ENCODE results near the gene SUGT1. TPM values are rescaled to one million over a fixed set of nuclear protein-coding genes. Genes with fewer than 3 reads are reported as not detected.

Gene SUGT1
- total RNA-seq, 1 donor from 2014 or later: 72.3 TPM

DNA sequence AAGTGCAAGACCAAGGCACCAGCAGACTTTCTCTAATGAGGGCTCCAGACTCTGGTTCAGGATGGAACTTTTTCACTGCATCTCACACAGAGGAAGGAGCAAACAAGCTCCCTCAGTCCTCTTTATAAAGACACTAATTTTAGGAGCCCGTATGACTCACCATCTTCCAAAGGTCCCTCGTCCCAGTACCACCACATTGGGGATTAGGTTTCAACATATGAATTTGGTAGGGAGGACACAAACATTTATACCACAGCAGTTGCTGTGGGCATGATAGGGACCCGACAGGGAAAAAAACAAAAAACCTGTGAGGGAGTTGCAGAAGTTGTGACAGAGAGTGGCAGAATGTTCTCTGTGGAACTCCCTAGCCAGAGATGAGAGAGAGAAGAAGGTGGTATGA is 93.5 kb downstream of the SUGT1 start:
- intact Hi-C loops (cut with micrococcal nuclease): no loop called here
- no peak for DNase-seq (ENCODE audit: low spot score)
- Mint-ChIP-seq H3K27me3 (ENCODE audit: low read depth) (peaks cover 19% of the 10 kb centered on the region), H3K4me1 (ENCODE audit: low read depth) (no peaks in the 10 kb centered on the region), H3K36me3 (ENCODE audit: low read depth) (no peaks in the 10 kb centered on the region), H3K27ac (no peak overlapping the region), H3K4me3 (ENCODE audit: low read depth) (no peak overlapping the region), H3K9me3 (no peaks in the 10 kb centered on the region)

DNA sequence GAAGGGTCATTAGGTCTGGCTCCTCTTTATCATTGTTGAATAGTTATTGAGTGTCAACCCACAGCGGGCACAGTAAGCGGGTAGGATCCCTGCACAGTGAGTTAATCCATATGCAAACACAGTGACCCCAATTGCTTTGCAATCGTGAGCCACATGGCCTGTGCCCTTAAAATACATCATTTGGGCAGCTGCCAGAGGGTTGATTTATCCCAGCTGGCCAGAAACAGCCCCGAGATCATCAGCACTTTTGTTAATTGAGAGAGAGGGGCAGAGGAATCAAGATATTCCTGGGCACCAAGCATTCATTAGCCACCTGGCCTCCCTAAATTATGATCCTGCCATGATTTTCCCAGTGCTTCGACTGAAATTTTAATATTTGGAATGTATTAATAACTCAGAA is 96.8 kb downstream of the SUGT1 start:
- intact Hi-C loops (cut with micrococcal nuclease): no loop called here
- Mint-ChIP-seq H3K27me3 (ENCODE audit: low read depth) (peaks cover 6% of the 10 kb centered on the region), H3K4me1 (ENCODE audit: low read depth) (no peaks in the 10 kb centered on the region), H3K36me3 (ENCODE audit: low read depth) (no peaks in the 10 kb centered on the region), H3K4me3 (ENCODE audit: low read depth) (no peak overlapping the region), H3K9me3 (no peaks in the 10 kb centered on the region), H3K27ac (no peak overlapping the region)
- no peak for DNase-seq (ENCODE audit: low spot score)

Other genes with a start within 250 kb of the SUGT1 start
- 0.34 and 0.39 TPM in 2 replicates for gene THSD1, start 246.7 kb upstream of the SUGT1 start, total RNA-seq
- 52.3 and 53.5 TPM in 2 replicates for gene VPS36, start 202.2 kb upstream of the SUGT1 start, total RNA-seq
- gene CKAP2, start 197.4 kb upstream of the SUGT1 start, total RNA-seq: 44.3 and 46.9 TPM in 2 replicates
- gene HNRNPA1L2, start 10.4 kb upstream of the SUGT1 start, total RNA-seq: 8.4 and 9.3 TPM in 2 replicates
- gene CNMD, start 87.0 kb downstream of the SUGT1 start, total RNA-seq: not detected in 2 replicates
- 0.14 TPM in 1 of 2 replicates, not detected in the other for gene PCDH8, start 195.8 kb downstream of the SUGT1 start, total RNA-seq